Measurements from ENCODE around the gene CCNI. TPM values are rescaled to one million over a fixed set of nuclear protein-coding genes. Genes with fewer than 3 reads are reported as not detected.

Gene CCNI
- total and polyA plus RNA-seq, 2 of the 13 experiments (the other 11 are each of a cell fraction or from before 2014, with no cell fraction given), result 43.5 to 122 TPM

DNA sequence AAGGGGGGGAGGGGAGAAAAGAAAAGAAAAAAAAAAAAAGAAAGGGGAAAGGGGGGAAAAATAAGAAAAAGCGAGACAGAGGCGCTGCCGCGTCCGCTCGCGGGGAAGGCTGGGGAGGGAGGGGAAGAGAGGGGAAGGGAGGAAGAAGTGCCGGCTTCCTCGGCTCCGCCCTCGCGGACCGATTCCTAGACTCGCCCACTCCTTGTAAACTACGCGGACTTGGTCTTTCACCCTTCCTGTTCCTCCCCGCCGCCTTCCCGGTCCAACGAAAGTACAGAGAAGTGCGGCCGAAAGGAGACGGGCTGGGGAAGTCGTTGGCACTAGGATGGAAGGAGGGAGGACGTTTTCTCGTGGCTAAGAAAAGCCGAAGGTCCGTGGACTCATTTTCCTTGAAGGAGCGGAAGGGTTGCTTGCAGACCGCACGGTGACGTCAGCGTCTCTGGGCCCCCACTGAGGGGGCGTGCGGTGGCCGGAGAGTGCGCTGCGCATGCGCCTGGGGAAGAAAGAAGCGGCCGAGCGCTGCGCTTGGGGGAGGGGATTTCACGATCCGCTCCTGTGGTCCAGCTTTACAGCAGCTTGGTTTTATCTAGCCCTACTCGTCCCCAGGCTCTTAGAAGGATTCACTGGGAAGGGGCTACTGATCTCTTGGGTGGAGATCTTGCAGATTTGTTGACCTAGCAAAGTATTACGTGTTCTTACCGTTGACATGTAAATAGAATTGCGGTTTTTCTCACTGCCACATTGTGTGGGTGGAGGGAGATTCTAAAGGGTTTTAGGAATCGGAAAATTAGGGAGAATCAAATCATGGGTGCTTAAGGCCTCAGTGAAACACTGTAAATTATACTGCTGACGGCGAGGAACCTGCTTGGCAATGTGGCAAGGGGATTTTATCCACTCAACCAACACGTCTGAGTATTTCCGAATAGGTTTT is at the start of gene CCNI (continued):
- peak; percentile 95 for TF ChIP-seq ZNF350 (CRISPR knock-in tag; IDR thresholded peaks at IDR 0.05; ENCODE audit: borderline replicate concordance, low read depth)
- TF ChIP-seq, protein P1, sequence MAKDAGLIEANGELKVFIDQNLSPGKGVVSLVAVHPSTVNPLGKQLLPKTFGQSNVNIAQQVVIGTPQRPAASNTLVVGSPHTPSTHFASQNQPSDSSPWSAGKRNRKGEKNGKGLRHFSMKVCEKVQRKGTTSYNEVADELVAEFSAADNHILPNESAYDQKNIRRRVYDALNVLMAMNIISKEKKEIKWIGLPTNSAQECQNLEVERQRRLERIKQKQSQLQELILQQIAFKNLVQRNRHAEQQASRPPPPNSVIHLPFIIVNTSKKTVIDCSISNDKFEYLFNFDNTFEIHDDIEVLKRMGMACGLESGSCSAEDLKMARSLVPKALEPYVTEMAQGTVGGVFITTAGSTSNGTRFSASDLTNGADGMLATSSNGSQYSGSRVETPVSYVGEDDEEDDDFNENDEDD (CRISPR knock-in tag; IDR thresholded peaks at IDR 0.05; ENCODE audit: borderline replicate concordance), result no peak
- TF ChIP-seq ZNF652 (CRISPR knock-in tag; IDR thresholded peaks at IDR 0.05; ENCODE audit: borderline replicate concordance, low read depth), result 0 out of 2 replicates have a peak, but pooled peaks have one; percentile 6
- TF ChIP-seq, protein P2, sequence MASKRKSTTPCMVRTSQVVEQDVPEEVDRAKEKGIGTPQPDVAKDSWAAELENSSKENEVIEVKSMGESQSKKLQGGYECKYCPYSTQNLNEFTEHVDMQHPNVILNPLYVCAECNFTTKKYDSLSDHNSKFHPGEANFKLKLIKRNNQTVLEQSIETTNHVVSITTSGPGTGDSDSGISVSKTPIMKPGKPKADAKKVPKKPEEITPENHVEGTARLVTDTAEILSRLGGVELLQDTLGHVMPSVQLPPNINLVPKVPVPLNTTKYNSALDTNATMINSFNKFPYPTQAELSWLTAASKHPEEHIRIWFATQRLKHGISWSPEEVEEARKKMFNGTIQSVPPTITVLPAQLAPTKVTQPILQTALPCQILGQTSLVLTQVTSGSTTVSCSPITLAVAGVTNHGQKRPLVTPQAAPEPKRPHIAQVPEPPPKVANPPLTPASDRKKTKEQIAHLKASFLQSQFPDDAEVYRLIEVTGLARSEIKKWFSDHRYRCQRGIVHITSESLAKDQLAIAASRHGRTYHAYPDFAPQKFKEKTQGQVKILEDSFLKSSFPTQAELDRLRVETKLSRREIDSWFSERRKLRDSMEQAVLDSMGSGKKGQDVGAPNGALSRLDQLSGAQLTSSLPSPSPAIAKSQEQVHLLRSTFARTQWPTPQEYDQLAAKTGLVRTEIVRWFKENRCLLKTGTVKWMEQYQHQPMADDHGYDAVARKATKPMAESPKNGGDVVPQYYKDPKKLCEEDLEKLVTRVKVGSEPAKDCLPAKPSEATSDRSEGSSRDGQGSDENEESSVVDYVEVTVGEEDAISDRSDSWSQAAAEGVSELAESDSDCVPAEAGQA (IDR thresholded peaks at IDR 0.05; ENCODE audit: low read depth), result 0 out of 2 replicates have a peak, but pooled peaks have one; percentile 20
- TF ChIP-seq, protein P2 (CRISPR knock-in tag; IDR thresholded peaks at IDR 0.05; ENCODE audit: borderline replicate concordance), result no peak
- TF ChIP-seq SOX6 (IDR thresholded peaks at IDR 0.05), result no peak
- peak; percentile 78 for TF ChIP-seq SOX6 (CRISPR knock-in tag; IDR thresholded peaks at IDR 0.05)
- TF ChIP-seq, protein P3, sequence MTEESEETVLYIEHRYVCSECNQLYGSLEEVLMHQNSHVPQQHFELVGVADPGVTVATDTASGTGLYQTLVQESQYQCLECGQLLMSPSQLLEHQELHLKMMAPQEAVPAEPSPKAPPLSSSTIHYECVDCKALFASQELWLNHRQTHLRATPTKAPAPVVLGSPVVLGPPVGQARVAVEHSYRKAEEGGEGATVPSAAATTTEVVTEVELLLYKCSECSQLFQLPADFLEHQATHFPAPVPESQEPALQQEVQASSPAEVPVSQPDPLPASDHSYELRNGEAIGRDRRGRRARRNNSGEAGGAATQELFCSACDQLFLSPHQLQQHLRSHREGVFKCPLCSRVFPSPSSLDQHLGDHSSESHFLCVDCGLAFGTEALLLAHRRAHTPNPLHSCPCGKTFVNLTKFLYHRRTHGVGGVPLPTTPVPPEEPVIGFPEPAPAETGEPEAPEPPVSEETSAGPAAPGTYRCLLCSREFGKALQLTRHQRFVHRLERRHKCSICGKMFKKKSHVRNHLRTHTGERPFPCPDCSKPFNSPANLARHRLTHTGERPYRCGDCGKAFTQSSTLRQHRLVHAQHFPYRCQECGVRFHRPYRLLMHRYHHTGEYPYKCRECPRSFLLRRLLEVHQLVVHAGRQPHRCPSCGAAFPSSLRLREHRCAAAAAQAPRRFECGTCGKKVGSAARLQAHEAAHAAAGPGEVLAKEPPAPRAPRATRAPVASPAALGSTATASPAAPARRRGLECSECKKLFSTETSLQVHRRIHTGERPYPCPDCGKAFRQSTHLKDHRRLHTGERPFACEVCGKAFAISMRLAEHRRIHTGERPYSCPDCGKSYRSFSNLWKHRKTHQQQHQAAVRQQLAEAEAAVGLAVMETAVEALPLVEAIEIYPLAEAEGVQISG (CRISPR knock-in tag; IDR thresholded peaks at IDR 0.05), result peak; percentile 88
- peak; percentile 89 for TF ChIP-seq CAMTA2 (CRISPR knock-in tag; IDR thresholded peaks at IDR 0.05; ENCODE audit: borderline replicate concordance)
- TF ChIP-seq ZNF790 (CRISPR knock-in tag; IDR thresholded peaks at IDR 0.05; ENCODE audit: borderline replicate concordance), result no peak
- TF ChIP-seq MBD4 (IDR thresholded peaks at IDR 0.05; ENCODE audit: borderline replicate concordance, low read length), result no peak
- TF ChIP-seq ZNF230 (CRISPR knock-in tag; IDR thresholded peaks at IDR 0.05), result no peak
- TF ChIP-seq HDAC1 (CRISPR knock-in tag; IDR thresholded peaks at IDR 0.05), result peak; percentile 84
- peak; percentile 93 for TF ChIP-seq POLR2G (IDR thresholded peaks at IDR 0.05; ENCODE audit: low read depth, low read length)
- 0 out of 2 replicates have a peak, but pooled peaks have one; percentile 65 for TF ChIP-seq AHR (CRISPR knock-in tag; IDR thresholded peaks at IDR 0.05)
- TF ChIP-seq MIXL1 (CRISPR knock-in tag; IDR thresholded peaks at IDR 0.05), result 0 out of 2 replicates have a peak, but pooled peaks have one; percentile 63
- TF ChIP-seq TGIF2 (CRISPR knock-in tag; IDR thresholded peaks at IDR 0.05), result peak; percentile 63; the same call in 1 of the 2 replicates
- no peak for TF ChIP-seq ZSCAN12 (CRISPR knock-in tag; IDR thresholded peaks at IDR 0.05)
- peak; percentile 38; the same call in 1 of the 3 replicates for TF ChIP-seq MXI1 (IDR thresholded peaks at IDR 0.05; ENCODE audit: borderline replicate concordance, low read depth, low read length)
